DND-41 (cell line): ENCODE measurements around the gene RBM18.

Source experiments
- ATAC-seq: fragments of 200-7000 bp; cut with Tn5 transposase; 3 replicates; pipeline ENCODE4 v1.9.1; 2021; ENCODE audit warnings: low read depth; ENCODE audit not compliant: insufficient read depth
- DNase-seq: peaks from one replicate; pipeline ENCODE4 v3.0.0-alpha.2; 2020
- H2AFZ ChIP-seq: 2 replicates; pipeline ENCODE4 v1.6.0; 2012; ENCODE audit warnings: low read depth, low read length
- H3K27ac ChIP-seq: 2 replicates; pipeline ENCODE4 v1.5.1; 2012; ENCODE audit warnings: low read length, inconsistent platforms
- H3K27me3 ChIP-seq: fragments of 200-600 bp; sonication (generic); 2 replicates; pipeline ENCODE4 v1.6.0; 2012; ENCODE audit warnings: low read length, mild to moderate bottlenecking, inconsistent platforms; ENCODE audit not compliant: insufficient read depth, poor library complexity
- H3K36me3 ChIP-seq: 2 replicates; pipeline ENCODE4 v1.5.1; 2012; ENCODE audit warnings: low read length, inconsistent platforms; ENCODE audit not compliant: insufficient read depth
- H3K4me1 ChIP-seq: 2 replicates; pipeline ENCODE4 v1.5.1; 2012; ENCODE audit warnings: mild to moderate bottlenecking, low read length; ENCODE audit not compliant: insufficient read depth
- H3K4me2 ChIP-seq: 2 replicates; pipeline ENCODE4 v1.6.0; 2012; ENCODE audit warnings: mild to moderate bottlenecking, moderate library complexity, low read length, inconsistent platforms; ENCODE audit not compliant: insufficient read depth
- H3K4me3 ChIP-seq, 2 experiments: fragments of 200-600 bp in 1 of 2; shearing (Covaris generic) in 1 of 2; 2 replicates each; pipeline ENCODE4 v1.5.1; 2012 to 2016; ENCODE audit warnings: inconsistent platforms in 2 of 2, low read length in 2 of 2, mild to moderate bottlenecking in 2 of 2, low read depth in 1 of 2, moderate library complexity in 1 of 2
- H3K79me2 ChIP-seq: 2 replicates; pipeline ENCODE4 v1.6.0; 2012; ENCODE audit warnings: low read length, inconsistent platforms; ENCODE audit not compliant: insufficient read depth
- H3K9ac ChIP-seq: 2 replicates; pipeline ENCODE4 v1.6.0; 2012; ENCODE audit warnings: low read depth, mild to moderate bottlenecking, inconsistent platforms, low read length, moderate library complexity
- H3K9me3 ChIP-seq: 2 replicates; pipeline ENCODE4 v1.5.1; 2012; ENCODE audit warnings: low read length, moderate library complexity, mild to moderate bottlenecking, inconsistent platforms; ENCODE audit not compliant: insufficient read depth, severe bottlenecking
- H4K20me1 ChIP-seq: 2 replicates; pipeline ENCODE4 v1.6.0; 2012; ENCODE audit warnings: low read length; ENCODE audit not compliant: insufficient read depth
- EZH2 ChIP-seq: IDR thresholded peaks from 3 replicates; pipeline ENCODE4 v1.6.1; 2012; ENCODE audit warnings: borderline replicate concordance, low read depth, mild to moderate bottlenecking, moderate library complexity, low read length, inconsistent platforms; ENCODE audit not compliant: severe bottlenecking
- TF ChIP-seq, protein P1 (sequence below): IDR thresholded peaks from 2 replicates; pipeline ENCODE4 v1.5.1; 2012; ENCODE audit warnings: borderline replicate concordance, low read length, moderate library complexity, mild to moderate bottlenecking; ENCODE audit not compliant: poor library complexity, severe bottlenecking; ENCODE audit errors: extremely low read depth

RBM18 gene

DNA sequence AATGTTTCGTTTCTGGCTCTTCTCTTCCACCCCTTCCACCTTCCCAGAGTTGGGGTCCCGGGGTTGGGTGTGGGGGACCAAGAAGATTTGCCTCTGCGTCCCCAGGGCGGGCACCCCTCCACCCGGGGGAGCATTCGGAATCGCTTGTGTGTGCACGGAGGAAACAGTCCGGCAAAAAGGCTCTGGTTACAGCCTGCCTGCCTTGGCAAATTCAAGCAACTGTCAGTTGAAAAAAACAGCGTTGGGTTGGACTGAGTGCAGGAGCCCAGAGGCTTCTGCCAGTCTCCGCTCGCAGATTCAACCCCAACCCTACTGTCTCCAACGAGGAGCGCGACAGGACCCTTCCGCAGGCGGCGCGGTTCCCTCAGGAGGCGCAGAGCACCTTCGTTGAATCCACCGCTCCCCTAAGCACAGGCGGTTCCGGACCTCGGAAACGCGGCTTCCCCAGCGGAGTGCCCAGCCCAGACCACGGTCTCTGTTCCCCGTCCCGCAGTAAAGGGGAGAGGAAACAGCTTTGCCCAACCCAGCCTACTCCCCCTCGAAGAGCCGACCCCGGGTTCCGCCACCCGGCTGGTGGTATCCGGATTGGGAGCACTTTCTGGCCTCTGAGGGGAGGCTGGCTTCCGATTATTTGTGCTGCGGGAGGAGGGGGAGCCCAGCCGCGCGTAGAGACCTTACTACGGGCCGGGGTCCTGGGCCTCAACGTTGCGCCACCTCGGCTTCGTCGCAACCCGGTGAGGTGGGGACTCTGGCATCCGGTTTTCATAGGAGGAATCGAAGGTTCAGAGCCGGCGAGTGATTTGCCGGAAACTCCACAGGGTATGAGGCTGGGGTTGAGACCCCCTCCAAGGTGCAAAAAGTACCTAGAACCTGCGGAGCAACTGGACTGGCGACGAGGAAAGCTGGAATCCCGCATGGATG lies 45.4 kb downstream of the RBM18 start:
- Histone ChIP-seq H4K20me1 (no peaks in the 10 kb centered on the region), H3K27me3 (peaks cover 3% of the 10 kb centered on the region), H3K4me1 (no peaks in the 10 kb centered on the region), H3K27ac (no peak overlapping the region), H2AFZ (no peak overlapping the region), H3K9ac (no peak overlapping the region), H3K4me2 (no peak overlapping the region), H3K4me3 (no peak overlapping the region), H3K36me3 (no peaks in the 10 kb centered on the region), H3K79me2 (no peaks in the 10 kb centered on the region), H3K9me3 (no peaks in the 10 kb centered on the region)
- no peak for DNase-seq
- TF ChIP-seq, protein P1, sequence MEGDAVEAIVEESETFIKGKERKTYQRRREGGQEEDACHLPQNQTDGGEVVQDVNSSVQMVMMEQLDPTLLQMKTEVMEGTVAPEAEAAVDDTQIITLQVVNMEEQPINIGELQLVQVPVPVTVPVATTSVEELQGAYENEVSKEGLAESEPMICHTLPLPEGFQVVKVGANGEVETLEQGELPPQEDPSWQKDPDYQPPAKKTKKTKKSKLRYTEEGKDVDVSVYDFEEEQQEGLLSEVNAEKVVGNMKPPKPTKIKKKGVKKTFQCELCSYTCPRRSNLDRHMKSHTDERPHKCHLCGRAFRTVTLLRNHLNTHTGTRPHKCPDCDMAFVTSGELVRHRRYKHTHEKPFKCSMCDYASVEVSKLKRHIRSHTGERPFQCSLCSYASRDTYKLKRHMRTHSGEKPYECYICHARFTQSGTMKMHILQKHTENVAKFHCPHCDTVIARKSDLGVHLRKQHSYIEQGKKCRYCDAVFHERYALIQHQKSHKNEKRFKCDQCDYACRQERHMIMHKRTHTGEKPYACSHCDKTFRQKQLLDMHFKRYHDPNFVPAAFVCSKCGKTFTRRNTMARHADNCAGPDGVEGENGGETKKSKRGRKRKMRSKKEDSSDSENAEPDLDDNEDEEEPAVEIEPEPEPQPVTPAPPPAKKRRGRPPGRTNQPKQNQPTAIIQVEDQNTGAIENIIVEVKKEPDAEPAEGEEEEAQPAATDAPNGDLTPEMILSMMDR: no peak
- TF ChIP-seq EZH2: no peak
- ATAC-seq: no peak

DNA sequence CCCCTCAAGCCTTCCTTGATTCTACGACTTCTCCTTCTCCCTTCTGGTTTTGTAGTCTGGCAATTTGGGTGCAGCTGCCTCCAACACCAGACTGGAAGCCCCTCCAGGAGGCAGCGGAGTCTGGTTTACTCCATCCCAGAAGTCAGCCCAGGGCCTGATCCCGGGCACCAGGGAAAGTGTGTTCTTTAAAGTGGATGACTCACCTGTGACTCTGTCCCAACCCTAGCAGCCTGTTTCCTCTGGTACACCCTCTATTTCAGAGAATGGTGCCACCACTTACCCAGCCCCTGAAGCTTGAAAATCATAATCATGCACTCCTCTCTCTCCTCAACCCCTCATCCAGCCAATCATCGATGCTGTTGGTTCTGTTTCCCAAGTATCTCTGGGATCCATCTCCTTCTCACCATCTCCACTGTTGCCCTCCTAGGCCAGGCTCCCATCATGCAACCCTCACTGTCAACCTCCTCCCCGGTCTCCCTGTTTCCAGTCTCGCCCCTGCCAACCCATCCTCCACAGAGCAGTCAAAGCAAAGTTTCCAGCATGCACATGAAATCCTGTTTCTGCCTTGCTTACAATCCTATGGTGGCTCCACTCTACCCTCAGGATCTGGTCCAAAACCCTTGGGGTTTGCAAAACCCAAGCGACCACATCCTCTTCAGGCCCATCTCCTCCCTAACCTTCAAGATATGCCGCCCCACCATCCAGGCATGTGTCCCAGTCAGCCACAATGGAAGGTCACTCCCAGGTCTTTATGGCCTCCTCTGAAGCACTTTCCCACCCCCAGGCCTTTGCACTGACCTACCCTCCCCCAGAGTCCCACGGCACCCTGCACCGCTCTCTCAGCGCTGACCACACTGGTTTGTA lies 46.3 kb downstream of the RBM18 start:
- H3K36me3 ChIP-seq: no peaks in the 10 kb centered on the region
- H3K27me3 ChIP-seq: peaks cover 1% of the 10 kb centered on the region
- no peaks in the 10 kb centered on the region for H4K20me1 ChIP-seq
- H3K9me3 ChIP-seq: no peaks in the 10 kb centered on the region
- no peak overlapping the region for H2AFZ ChIP-seq
- no peak overlapping the region for H3K4me3 ChIP-seq
- no peak overlapping the region for H3K9ac ChIP-seq
- no peaks in the 10 kb centered on the region for H3K4me1 ChIP-seq
- H3K27ac ChIP-seq: no peak overlapping the region
- DNase-seq: no peak
- no peak overlapping the region for H3K4me2 ChIP-seq
- no peaks in the 10 kb centered on the region for H3K79me2 ChIP-seq
- no peak for TF ChIP-seq EZH2
- TF ChIP-seq, protein P1: no peak
- ATAC-seq: no peak

DNA sequence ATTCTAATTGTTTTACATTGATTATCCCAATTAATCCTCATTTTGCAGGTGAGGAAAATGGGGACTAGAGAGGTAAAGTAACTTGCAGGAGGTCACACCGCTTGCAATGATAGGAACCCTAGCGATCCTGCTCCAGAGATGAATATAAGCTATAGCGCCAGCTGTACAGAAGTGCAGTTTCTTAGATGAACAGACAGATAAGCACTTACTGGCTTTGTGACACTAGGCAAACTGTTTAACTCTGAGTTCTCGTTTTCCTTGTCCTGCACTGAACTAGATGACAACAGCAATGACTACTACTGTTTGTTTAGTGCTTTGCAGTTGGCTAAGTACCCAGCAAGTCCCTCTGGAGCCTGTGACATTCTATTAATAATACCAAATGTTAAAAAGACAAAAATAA lies 47.0 kb downstream of the RBM18 start:
- no peak overlapping the region for H3K27ac ChIP-seq
- H3K9me3 ChIP-seq: no peaks in the 10 kb centered on the region
- H4K20me1 ChIP-seq: no peaks in the 10 kb centered on the region
- H3K4me3 ChIP-seq: no peak overlapping the region
- TF ChIP-seq EZH2: no peak
- TF ChIP-seq, protein P1: no peak
- ATAC-seq (no peak), DNase-seq (no peak)
- no peaks in the 10 kb centered on the region for H3K27me3 ChIP-seq
- H3K4me1 ChIP-seq: no peaks in the 10 kb centered on the region
- H3K36me3 ChIP-seq: no peaks in the 10 kb centered on the region
- H2AFZ ChIP-seq: no peak overlapping the region
- no peak overlapping the region for H3K4me2 ChIP-seq
- no peaks in the 10 kb centered on the region for H3K79me2 ChIP-seq
- H3K9ac ChIP-seq: no peak overlapping the region
